Retinal pigment epithelial cell (primary cell): ENCODE results near the gene ARHGAP28.
A peak's percentile ranks its signal among the peaks of the same experiment; 100 is the strongest.

Experiments
- DNase-seq: peaks from one replicate; pipeline ENCODE4 v3.0.0-alpha.2; 2010; ENCODE audit warnings: low read depth
- H3K4me3 ChIP-seq: 2 replicates; pipeline ENCODE4 v1.5.1; 2011; ENCODE audit warnings: mild to moderate bottlenecking, low read length, control low read depth, moderate library complexity
- CTCF ChIP-seq: conservative IDR thresholded peaks from 2 replicates; pipeline ENCODE4 v1.5.1; 2011; ENCODE audit warnings: low read depth, low read length, control low read depth, inconsistent platforms

Gene ARHGAP28

GRCh38 chr18:6873040-6873751, 143.7 kb downstream of the ARHGAP28 start:
- no peak for TF ChIP-seq CTCF
- no peak for DNase-seq
- no peak overlapping the region for H3K4me3 ChIP-seq

GRCh38 chr18:6874315-6874714, 144.8 kb downstream of the ARHGAP28 start:
- TF ChIP-seq CTCF: peak; percentile 8
- no peak overlapping the region for H3K4me3 ChIP-seq
- DNase-seq: no peak

GRCh38 chr18:6875749-6876148, 146.2 kb downstream of the ARHGAP28 start:
- DNase-seq: no peak
- no peak for TF ChIP-seq CTCF
- no peak overlapping the region for H3K4me3 ChIP-seq

- TF ChIP-seq CTCF: no peak
- DNase-seq: no peak
- no peak overlapping the region for H3K4me3 ChIP-seq
Measured at GRCh38 chr18:6876641-6877041, 147.1 kb downstream of the ARHGAP28 start.

GRCh38 chr18:6877288-6877687, 147.8 kb downstream of the ARHGAP28 start:
- TF ChIP-seq CTCF: no peak
- DNase-seq: no peak
- no peak overlapping the region for H3K4me3 ChIP-seq

GRCh38 chr18:6878556-6879297, 149.2 kb downstream of the ARHGAP28 start:
- DNase-seq: no peak
- no peak for TF ChIP-seq CTCF
- H3K4me3 ChIP-seq: no peak overlapping the region
